ENCODE data around the gene WDR82.
"Not testable (repeated sequence)": the region's sequence is repeated elsewhere in the genome, so short reads cannot be mapped to it uniquely, and the experiment has no call there.

The WDR82 gene

GRCh38 chr3:52288674-52289073 is 10.2 kb upstream of the WDR82 start:
- no peak for DNase-seq

- no peak for DNase-seq
Measured at GRCh38 chr3:52286777-52287110, 8.3 kb upstream of the WDR82 start.

DNA sequence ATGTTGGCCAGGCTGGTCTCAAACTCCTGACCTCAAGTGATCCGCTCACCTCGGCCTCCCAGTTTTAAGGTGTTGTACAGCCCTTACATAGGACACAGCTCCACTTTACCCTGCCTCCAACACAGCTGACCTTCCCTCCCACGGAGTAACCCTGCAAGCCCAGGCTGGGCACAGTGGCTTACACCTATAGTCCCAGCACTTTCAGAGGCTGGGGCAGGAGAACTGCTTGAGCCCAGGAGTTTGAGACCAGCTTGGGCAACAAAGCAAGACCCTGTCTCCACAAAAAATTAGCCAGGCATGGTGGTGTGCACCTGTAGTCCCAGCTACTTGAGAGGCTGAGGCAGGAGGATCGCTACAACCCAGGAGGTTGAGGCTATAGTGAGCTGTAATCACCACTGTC is 5.6 kb upstream of the WDR82 start:
- DNase-seq = not testable (repeated sequence)

DNA sequence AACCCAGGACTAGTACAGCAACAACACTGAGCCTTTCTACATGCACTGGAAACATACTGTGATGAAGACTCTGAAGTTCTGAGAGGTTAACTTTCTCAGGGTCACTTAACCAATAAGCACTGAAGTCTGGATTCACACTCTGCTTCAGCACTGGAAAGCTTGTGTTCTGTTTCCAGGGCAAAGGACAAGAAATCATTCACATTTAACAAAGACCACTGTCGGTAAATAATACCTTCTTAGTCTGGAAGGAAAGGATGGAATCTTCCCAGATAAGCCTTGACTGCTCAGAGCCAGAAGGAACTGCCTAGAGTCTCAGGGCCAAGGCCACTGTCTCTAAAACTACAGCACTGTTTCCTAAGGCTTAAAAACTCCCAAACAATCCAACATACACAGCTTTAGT is 4.9 kb upstream of the WDR82 start:
- DNase-seq = no peak

GRCh38 chr3:52281981-52282801 is 3.7 kb upstream of the WDR82 start:
- DNase-seq = no peak

GRCh38 chr3:52280050-52280461 is 1.6 kb upstream of the WDR82 start:
- no peak for DNase-seq

- no peak for DNase-seq
Measured at GRCh38 chr3:52279596-52279995, 1.1 kb upstream of the WDR82 start.

DNA sequence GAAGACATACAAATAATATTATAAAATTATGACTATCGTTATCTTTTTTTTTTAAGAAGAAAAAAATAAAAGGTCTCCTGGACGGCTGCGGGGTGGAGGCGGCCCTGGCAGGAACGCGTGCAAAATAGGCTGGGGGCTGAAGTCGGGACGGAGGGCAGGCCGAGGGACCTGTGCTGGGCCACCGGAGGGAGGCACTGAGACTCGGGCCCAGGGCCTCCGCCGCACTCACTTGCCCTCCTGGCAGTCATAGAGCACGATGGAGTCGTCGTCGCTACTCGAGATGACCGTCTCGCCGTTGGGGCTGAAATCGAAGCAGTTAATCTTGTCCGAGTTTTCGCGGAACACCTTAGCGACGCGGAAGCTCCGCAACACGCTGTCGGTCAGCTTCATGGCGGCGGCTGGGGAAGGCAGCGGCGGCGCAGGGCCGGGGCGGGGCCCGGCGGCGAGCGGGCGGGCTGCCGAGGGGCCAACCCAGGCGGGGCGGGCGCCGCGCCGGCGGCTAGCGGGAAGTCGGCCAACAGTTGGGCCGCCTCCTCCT is 408 bp downstream of the WDR82 start:
- DNase-seq = peak; percentile 69

- peak; percentile 94 for DNase-seq
Measured at GRCh38 chr3:52277071-52277964, 1.1 kb downstream of the WDR82 start.

- not testable (repeated sequence) for DNase-seq
Measured at GRCh38 chr3:52274781-52275180, 3.7 kb downstream of the WDR82 start.

DNA sequence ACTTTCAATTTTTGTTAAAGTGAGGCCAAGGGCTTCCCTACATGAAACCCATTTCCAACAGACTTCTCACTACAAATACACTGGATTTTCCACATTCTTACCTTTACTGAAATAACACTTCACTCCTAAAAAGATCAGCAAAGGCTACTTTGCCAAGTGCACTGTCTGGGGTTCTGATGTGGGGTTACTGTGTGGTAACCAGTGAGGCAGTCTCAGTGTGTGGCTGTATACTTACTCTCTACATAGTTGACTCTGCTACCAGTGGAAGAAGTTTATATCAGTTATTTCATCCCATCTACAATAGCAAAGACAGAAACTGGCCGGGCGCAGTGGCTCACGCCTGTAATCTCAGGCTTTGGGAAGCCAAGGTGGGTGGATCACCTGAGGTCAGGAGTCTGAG is 5.6 kb downstream of the WDR82 start:
- no peak for DNase-seq

DNA sequence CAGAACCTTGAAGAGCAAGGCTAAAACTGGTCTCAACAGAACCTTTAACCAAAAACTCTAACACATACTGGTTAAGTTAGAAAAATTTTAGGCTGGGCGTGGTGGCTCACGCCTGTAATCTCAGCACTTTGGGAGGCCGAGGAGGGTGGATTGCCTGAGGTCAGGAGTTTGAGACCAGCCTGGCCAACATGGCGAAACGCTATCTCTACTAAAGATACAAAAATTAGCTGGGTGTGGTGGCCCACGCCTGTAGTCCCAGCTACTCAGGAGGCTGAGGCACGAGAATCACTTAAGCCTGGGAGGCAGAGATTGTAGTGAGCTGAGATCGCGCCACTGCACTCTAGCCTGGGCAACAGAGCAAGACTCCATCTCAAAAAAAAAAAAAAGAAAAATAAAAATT is 6.3 kb downstream of the WDR82 start:
- DNase-seq = not testable (repeated sequence)

GRCh38 chr3:52270252-52270754 is 8.1 kb downstream of the WDR82 start:
- no peak for DNase-seq

GRCh38 chr3:52269776-52270175 is 8.7 kb downstream of the WDR82 start:
- DNase-seq = no peak

DNA sequence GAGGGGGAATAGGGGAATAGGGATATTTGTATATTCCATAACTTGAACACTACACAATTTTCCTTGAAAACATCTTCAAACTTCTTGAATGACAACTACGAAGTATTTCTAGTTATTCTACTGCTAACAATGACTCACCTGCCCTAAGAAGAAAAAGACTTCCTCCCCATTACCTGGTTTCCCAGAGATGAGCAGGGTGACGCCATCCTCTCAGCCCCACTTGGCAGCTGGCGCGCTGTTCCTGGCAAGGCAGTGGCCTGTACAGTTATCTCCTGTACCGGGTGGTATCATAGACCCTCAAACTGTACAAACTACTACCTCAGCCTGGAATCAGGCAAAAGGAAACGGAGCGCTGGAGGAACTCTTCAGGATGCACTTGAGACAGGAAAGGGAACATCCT is 10.4 kb downstream of the WDR82 start:
- no peak for DNase-seq

DNA sequence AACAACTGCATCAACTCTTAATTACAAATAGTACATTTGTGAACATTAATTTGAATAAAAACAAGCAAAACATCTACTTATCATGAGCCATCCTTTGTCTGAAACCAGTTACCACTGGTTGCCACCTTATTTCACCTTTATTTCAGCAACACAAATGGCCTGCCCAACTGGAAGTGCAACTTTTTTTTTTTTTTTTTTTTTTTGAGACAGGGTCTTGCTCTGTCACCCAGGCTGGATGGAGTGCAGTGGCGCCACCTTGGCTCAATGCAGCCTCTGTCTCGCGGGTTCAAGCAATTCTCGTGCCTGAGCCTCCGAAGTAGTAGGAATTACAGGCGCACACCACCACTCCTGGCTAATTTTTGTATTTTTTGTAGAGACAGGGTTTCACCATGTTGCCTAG is 13.1 kb downstream of the WDR82 start:
- no peak for DNase-seq

GRCh38 chr3:52262447-52262846 is 16.0 kb downstream of the WDR82 start:
- DNase-seq = peak; percentile 47

- no peak for DNase-seq
Measured at GRCh38 chr3:52259448-52259847, 19.0 kb downstream of the WDR82 start.

- no peak for DNase-seq
Measured at GRCh38 chr3:52259035-52259434, 19.4 kb downstream of the WDR82 start.

GRCh38 chr3:52257911-52258310 is 20.5 kb downstream of the WDR82 start:
- DNase-seq = no peak

DNA sequence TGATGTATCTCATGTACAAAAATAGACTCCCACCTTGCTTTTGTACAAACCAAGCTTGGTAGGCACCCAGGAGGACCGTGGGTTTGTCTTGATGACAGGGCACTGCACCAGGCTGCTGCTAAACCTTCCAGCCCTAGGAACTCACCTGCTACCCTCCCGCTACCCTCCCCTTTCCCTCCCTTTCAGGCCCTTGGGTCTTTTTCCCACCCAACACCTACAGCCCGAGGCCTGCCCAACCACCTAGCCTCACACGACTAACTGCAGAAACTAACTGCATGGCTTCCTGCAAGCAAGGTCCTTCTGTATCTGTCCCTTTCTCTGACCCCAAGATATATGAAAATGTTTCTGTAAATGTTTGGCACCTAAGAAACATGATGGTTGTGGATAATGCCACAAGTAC is 21.8 kb downstream of the WDR82 start:
- DNase-seq = no peak

DNA sequence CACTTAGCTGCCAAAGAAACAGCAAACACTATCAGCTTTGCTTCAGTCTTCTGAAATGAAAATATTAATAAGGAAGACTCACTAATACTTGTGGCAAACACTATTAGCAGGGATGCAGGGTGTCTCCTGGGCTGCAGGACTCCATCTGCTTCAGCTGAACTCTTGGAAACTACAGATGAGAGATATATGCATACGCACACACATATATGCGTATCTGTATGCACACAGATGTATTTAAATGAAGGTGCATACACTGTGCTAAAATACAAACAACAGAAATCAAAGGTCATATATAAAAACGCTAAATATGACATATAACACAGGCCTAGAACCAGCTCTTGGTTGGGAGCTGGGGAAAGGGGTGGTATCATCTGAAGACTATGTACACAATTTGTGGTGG is 22.3 kb downstream of the WDR82 start:
- DNase-seq = no peak

DNA sequence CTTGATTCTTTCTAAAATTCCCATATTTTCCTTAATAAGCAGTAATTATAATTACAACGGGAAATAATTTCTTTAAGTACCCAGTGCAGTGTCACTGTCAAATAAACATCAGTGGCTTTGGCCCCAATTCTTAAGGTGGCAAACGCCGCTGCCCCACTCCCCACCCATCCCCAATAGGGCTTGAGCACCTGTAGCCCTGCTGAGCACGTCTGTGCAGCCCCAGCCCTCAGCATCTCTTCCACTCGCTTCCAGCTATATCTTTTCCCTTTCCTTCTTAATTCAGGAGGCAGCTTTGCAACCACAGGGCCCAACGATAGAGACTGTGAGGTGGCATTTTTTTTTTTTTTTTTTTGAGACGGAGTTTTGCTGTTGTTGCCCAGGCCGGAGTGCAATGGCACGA is 23.8 kb downstream of the WDR82 start:
- no peak for DNase-seq
